Activated naive CD4-positive, alpha-beta T cell treated with Interleukin-2 at 50 U/mL for 16 hours (primary cell): ENCODE measurements around the gene GJC1.

Experiments
- DNase-seq: peaks from one replicate; pipeline ENCODE4 v3.0.0-alpha.2; 2020

GJC1 gene

GRCh38 chr17:44797802-44798201 lies 32.3 kb downstream of the GJC1 start:
- DNase-seq: no peak

GRCh38 chr17:44796731-44797130 lies 33.4 kb downstream of the GJC1 start:
- no peak for DNase-seq

GRCh38 chr17:44795928-44796327 lies 34.2 kb downstream of the GJC1 start:
- DNase-seq: no peak

GRCh38 chr17:44795421-44795820 lies 34.7 kb downstream of the GJC1 start:
- DNase-seq: no peak

GRCh38 chr17:44794851-44795413 lies 35.2 kb downstream of the GJC1 start:
- DNase-seq: no peak

- no peak for DNase-seq
Observed at GRCh38 chr17:44793885-44794842, 35.9 kb downstream of the GJC1 start.

- DNase-seq: no peak
Observed at GRCh38 chr17:44792276-44792675, 37.8 kb downstream of the GJC1 start.

GRCh38 chr17:44788139-44788538 lies 41.9 kb downstream of the GJC1 start:
- no peak for DNase-seq

- no peak for DNase-seq
Observed at GRCh38 chr17:44787271-44787940, 42.7 kb downstream of the GJC1 start.

- DNase-seq: no peak
Observed at GRCh38 chr17:44786551-44787081, 43.5 kb downstream of the GJC1 start.

- no peak for DNase-seq
Observed at GRCh38 chr17:44785921-44786320, 44.2 kb downstream of the GJC1 start.

DNA sequence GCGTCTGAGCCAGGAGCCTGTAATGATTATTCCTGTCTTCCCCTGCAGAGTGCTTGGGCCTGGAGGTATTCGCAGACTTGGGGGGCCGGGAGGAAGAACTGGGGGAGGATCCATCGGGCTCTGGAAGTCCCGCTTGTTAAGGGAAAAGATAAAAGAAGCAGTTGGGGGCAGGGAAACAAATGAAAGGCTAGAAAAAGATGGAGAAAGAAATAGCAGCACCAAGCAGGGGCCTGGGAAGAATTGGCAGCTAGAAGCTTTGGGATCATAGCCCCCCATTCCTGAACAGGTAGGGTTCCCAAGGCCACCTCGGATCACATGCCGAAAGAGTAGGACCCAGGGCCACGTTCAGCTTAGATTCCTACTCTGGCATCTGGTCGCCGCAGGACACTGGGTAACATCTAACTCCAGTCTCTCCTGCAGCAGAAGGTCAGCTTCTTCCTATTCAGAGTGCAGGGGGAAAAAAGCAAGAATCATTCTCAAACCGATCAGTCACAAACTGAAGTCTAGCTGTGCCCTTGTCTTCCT lies 47.7 kb downstream of the GJC1 start:
- DNase-seq: no peak

DNA sequence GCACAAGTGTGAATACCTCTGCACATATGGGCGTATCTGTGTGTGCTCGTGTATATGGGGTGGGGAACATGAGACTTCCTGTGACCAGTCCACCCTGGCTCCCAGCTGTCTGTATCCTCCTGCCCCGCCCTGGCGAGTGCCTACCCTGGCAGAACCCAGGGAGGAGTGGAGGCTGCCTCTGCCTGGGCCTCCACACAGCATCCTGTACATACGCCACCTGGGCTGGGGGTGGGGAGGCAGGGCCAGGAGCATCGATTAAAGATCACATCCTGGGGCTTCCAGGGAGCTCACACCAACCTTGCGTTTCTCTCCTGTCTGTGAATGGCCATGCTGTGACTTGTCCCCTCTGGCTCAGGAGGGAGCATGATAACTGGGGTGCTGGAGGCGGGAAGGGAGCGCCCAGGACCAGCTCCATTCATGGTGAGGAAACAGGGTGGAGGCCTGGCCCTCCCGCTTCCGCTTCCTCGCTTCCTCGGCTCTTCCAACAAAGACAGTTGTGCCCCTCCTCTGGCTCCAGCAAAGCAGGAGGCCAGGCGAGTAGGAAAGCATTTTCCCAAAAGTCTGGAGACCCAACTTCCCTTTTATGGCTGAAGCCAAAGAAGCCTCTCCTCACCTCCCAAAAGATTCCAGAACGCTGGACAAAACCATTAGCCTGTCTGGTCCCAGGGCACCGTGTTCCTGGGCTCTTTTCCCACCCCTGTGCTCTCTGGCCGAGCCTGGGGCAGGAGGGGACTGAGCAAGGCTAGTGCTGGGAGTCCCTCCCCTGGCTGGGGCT lies 48.3 kb downstream of the GJC1 start:
- DNase-seq: no peak

DNA sequence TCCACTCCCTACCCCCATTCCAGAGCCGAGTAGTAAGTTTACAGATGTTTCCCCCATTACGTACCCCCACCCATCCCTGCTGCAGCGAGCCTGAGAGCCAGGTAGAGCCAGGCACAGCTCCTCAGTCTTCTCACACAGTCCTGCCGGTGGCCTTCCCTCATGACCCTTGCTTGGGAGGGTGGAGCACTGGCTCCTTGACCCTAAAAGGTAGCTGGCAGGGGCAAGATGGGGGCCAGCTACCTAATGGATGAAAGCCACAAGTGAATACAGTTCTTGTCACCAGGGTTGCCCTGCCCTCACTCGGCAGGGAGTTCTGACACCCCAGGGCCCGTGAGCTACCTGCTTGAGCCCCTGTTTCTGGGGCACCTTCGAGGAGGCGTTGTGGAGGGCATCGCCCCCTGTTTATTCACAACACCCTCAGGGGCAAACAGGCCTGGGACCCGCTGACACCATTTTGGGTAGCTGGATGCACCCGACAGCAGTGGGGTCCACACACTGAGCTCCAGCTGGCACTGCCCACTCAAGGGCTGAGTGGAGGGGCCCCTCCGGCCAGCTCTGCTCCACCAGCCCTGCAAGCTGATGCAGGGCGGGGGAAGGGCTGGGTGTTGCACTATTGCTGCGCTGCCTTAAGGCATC lies 49.1 kb downstream of the GJC1 start:
- no peak for DNase-seq

DNA sequence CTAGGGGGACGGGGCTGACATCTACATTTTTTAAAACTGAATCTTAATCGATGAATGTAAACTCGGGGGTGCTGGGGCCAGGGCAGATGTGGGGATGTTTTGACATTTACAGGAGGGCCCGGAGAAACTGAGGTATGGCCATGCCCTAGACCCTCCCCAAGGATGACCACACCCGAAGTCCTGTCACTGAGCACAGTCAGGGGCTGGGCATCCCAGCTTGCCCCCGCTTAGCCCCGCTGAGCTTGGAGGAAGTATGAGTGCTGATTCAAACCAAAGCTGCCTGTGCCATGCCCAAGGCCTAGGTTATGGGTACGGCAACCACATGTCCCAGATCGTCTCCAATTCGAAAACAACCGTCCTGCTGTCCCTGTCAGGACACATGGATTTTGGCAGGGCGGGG lies 49.9 kb downstream of the GJC1 start:
- no peak for DNase-seq

- DNase-seq: peak; percentile 87
Observed at GRCh38 chr17:44779211-44780025, 50.7 kb downstream of the GJC1 start.

DNA sequence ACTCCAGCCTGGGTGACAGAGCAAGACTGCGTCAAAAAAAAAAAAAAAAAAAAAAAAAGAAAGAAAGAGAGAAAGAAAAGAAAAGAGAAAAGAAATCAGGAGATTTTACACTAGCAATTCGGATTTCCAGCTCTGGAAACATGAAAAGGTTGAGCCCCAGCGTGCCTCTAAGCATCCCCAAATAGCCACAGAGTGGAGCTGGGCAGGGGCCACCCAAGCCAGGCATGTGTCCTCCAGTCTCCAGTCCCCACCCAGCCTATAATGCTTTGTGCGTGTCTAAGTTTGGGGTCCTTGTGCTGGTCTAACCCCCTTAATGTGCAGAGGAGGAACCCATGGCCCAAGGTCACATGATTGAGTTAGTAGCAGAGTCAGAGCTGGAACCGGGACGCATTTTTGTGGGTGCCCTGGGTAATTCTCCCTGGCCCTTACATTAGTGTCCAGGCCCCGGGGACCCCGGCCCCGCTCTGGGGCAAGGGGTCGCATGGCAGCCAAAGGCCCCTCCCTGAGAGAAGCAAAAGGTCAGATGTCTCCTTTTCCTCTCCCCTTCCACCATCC lies 51.4 kb downstream of the GJC1 start:
- DNase-seq: no peak

GRCh38 chr17:44777394-44778348 lies 52.4 kb downstream of the GJC1 start:
- no peak for DNase-seq

DNA sequence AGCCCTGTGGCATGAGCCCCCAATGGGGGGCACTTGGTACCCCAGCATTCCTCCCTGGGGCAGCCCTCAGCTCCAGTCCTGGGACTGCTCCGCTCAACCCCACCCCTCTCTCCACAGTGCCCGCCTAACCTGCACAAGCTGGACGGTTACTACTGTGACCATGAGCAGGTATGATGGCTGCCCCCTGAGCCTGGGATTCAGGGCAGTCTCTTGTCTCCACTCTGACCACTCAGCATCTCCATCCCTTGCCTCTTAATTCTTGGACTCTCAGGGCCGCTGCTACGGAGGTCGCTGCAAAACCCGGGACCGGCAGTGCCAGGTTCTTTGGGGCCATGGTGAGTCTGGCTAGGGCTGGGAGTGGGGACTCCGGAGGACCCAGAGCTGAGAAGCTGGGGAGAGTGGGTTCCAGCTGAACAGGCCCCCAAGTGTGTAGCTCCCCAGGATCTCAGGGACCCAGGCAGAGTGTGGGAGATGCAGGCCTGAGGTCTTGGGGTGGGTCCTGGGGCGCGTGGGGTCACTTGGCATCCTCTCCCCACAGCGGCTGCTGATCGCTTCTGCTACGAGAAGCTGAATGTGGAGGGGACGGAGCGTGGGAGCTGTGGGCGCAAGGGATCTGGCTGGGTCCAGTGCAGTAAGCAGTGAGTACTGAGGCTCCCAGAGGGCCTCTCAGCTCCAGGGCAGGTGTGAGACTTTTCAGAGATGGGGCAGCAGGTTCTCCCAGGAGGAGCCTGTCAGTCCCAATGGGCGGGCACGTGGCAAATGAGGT lies 53.3 kb downstream of the GJC1 start:
- no peak for DNase-seq
